ENCODE data around the gene AFAP1L1. TPM values are rescaled to one million over a fixed set of nuclear protein-coding genes. Genes with fewer than 3 reads are reported as not detected.

Gene AFAP1L1
- total and polyA plus RNA-seq, 5 donors: 26.2 to 59.7 (median 40.3) TPM

- intact Hi-C loops (cut with DNase I): loop anchor here in 1 of 4 donors (5.0 kb wide), 1 partner anchor 52 kb away; no protein-coding TSS in a partner anchor
- no peak overlapping the region for H3K27ac ChIP-seq (ENCODE audit: low read length)
- peaks cover 5% of the 10 kb centered on the region for H3K4me1 ChIP-seq (ENCODE audit: control insufficient read depth, insufficient read depth, low read length)
These were observed 44.1 kb downstream of the AFAP1L1 start for GRCh38 chr5:149315753-149316152.

DNA sequence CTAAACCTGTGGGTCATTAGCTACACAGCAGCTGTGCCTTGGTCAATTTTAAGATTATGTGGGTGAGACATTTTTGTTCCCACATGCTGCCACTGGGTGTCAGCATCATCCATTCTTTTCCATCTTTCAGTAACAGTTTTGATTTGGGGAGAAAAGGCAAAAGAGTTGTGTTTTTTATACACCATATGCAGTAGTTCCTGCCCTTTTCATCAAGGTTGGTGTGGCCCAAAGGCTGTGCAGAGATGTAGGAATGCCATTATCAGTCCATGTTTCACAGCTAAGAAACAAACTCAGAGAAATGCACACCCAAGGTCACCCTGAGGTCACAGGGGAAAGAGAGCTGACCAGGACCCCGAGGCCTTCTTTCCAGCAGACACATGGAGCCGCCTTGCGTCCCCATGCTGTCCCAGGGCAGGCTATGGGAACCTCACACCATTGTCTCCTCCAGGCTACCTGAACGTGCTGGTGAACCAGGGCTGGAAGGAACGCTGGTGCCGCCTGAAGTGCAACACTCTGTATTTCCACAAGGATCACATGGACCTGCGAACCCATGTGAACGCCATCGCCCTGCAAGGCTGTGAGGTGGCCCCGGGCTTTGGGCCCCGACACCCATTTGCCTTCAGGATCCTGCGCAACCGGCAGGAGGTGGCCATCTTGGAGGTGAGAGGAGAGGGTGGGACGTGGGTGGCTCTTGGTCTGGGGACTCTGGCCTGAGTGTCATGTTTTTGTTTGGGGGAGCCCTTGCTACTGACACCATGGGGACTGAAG lies 45.8 kb downstream of the AFAP1L1 start:
- ATAC-seq (no peak), DNase-seq (no peak)
- intact Hi-C loops (cut with DNase I): loop anchor here in 1 of 4 donors (5.0 kb wide), 1 partner anchor 50 kb away; no protein-coding TSS in a partner anchor
- WGBS: 81% methylated on average over 14 of the region's 14 CpGs
- Histone ChIP-seq H3K4me3 (ENCODE audit: low read length) (no peak overlapping the region), H3K4me1 (ENCODE audit: control insufficient read depth, insufficient read depth, low read length) (peaks cover 5% of the 10 kb centered on the region), H3K9me3 (ENCODE audit: control insufficient read depth, low read length) (no peaks in the 10 kb centered on the region), H3K27ac (ENCODE audit: low read length) (peak overlapping the region; percentile 15), H3K27me3 (ENCODE audit: control insufficient read depth, insufficient read depth) (no peaks in the 10 kb centered on the region)

More at GRCh38 chr5:149315753-149316152, 44.1 kb downstream of the AFAP1L1 start:
- ATAC-seq (no peak), DNase-seq (no peak)
- Histone ChIP-seq H3K27me3 (ENCODE audit: control insufficient read depth, insufficient read depth) (no peaks in the 10 kb centered on the region), H3K4me3 (ENCODE audit: low read length) (no peak overlapping the region), H3K9me3 (ENCODE audit: control insufficient read depth, low read length) (no peaks in the 10 kb centered on the region)
- 89% methylated on average over 6 of the region's 6 CpGs for WGBS

DNA sequence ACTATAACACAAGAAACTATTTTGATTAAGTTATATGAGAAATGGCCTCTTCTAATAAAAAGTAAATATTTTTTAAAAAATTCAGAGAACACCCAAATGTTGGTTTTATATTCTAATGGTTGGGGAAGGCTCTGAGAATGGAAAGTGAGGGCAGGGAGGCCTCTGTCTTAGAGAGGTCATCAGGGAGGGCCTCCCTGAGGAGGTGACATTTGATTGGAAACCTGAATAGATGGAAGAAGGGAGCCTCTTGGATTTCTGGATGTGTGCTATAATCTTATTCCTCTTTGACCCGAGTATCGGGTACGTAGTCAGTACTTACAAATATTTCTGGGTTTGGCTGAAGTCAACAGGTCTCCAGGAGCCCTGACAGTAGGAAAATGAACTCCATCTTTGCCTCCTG lies 47.5 kb downstream of the AFAP1L1 start:
- Histone ChIP-seq H3K4me3 (ENCODE audit: low read length) (no peak overlapping the region), H3K4me1 (ENCODE audit: control insufficient read depth, insufficient read depth, low read length) (peaks cover 5% of the 10 kb centered on the region), H3K9me3 (ENCODE audit: control insufficient read depth, low read length) (no peaks in the 10 kb centered on the region), H3K27me3 (ENCODE audit: control insufficient read depth, insufficient read depth) (no peaks in the 10 kb centered on the region), H3K27ac (ENCODE audit: low read length) (no peak overlapping the region)
- intact Hi-C loops (cut with DNase I): loop anchor here in 1 of 4 donors (5.0 kb wide), 1 partner anchor 48 kb away; no protein-coding TSS in a partner anchor
- ATAC-seq: no peak
- DNase-seq: no peak
- 94% methylated on average over 3 of the region's 3 CpGs for WGBS

- Histone ChIP-seq H3K9me3 (ENCODE audit: control insufficient read depth, low read length) (no peaks in the 10 kb centered on the region), H3K27me3 (ENCODE audit: control insufficient read depth, insufficient read depth) (no peaks in the 10 kb centered on the region), H3K4me1 (ENCODE audit: control insufficient read depth, insufficient read depth, low read length) (peaks cover 5% of the 10 kb centered on the region), H3K4me3 (ENCODE audit: low read length) (no peak overlapping the region), H3K27ac (ENCODE audit: low read length) (peak overlapping the region; percentile 73)
- DNase-seq: peak; percentile 90 to 97 (median 95)
- peak; percentile 87 to 89 for ATAC-seq
- 24% methylated on average over 4 of the region's 4 CpGs for WGBS
- intact Hi-C loops (cut with DNase I): no loop called here
These were observed 49.2 kb downstream of the AFAP1L1 start for GRCh38 chr5:149320791-149321330.

GRCh38 chr5:149322518-149322917 lies 50.9 kb downstream of the AFAP1L1 start:
- Histone ChIP-seq H3K9me3 (ENCODE audit: control insufficient read depth, low read length) (no peaks in the 10 kb centered on the region), H3K27ac (ENCODE audit: low read length) (no peak overlapping the region), H3K27me3 (ENCODE audit: control insufficient read depth, insufficient read depth) (no peaks in the 10 kb centered on the region), H3K4me1 (ENCODE audit: control insufficient read depth, insufficient read depth, low read length) (peaks cover 5% of the 10 kb centered on the region), H3K4me3 (ENCODE audit: low read length) (no peak overlapping the region)
- no peak for DNase-seq
- intact Hi-C loops (cut with DNase I): no loop called here
- WGBS: 80% methylated on average over 12 of the region's 12 CpGs
- no peak for ATAC-seq

DNA sequence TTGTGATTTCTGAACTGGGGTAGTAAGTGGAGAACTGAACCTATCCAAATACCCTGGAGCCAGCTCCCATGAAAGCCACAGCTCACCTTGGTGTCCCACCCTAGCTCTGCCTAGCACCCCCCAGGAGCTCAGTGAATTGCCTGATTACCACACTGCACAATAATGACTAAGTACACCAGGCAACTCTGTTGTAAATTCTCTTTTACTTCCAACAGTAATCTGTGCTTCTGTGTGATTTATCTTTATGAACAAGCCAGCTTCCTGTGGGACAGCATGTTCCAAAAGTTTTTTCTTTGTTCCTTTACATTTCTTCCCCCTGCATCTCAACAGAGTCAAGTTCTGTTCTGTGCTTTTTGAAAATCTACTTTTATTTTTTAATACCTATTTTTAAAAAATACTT lies 51.6 kb downstream of the AFAP1L1 start:
- Histone ChIP-seq H3K27ac (ENCODE audit: low read length) (no peak overlapping the region), H3K9me3 (ENCODE audit: control insufficient read depth, low read length) (no peaks in the 10 kb centered on the region), H3K27me3 (ENCODE audit: control insufficient read depth, insufficient read depth) (no peaks in the 10 kb centered on the region), H3K4me3 (ENCODE audit: low read length) (no peak overlapping the region), H3K4me1 (ENCODE audit: control insufficient read depth, insufficient read depth, low read length) (peaks cover 5% of the 10 kb centered on the region)
- no peak for DNase-seq
- peak; percentile 56 to 70 for ATAC-seq
- intact Hi-C loops (cut with DNase I): no loop called here

DNA sequence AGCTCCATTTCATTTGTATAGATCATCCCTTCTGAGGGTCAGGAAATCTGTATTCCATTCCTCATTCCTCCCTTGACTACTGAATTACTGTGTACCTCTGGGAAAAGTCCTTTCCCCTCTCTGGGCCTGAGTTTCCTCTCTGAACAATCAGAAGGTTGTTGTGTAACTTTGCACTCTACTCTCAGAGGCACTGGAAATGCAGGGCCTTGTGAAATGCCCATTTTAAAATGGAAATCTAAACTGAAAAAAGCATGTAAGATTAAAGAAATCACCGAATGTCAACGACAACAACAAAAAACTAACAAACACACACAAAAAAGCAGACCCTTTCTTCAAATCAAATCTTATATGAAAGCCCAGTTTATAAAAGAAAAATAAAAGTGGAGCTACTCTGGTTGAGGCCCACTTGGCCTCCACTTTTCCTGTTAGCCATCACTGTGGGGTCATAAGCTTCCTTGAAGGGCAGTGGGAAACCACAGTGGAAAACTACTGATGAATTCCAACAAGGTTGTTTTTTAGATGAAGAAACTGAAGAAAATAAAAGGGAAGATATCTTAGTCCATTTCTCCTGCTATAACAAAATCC lies 52.1 kb downstream of the AFAP1L1 start:
- DNase-seq: no peak
- H3K27me3 ChIP-seq (ENCODE audit: control insufficient read depth, insufficient read depth): no peaks in the 10 kb centered on the region
- H3K9me3 ChIP-seq (ENCODE audit: control insufficient read depth, low read length): no peaks in the 10 kb centered on the region
- H3K4me1 ChIP-seq (ENCODE audit: control insufficient read depth, insufficient read depth, low read length): peaks cover 5% of the 10 kb centered on the region
- H3K27ac ChIP-seq (ENCODE audit: low read length): peak overlapping the region; percentile 69
- WGBS: 69% methylated on average over 2 of the region's 2 CpGs
- intact Hi-C loops (cut with DNase I): no loop called here
- H3K4me3 ChIP-seq (ENCODE audit: low read length): no peak overlapping the region
- ATAC-seq: peak in 1 of 2 donors; percentile 72

GRCh38 chr5:149324641-149325040 lies 53.0 kb downstream of the AFAP1L1 start:
- H3K4me1 ChIP-seq (ENCODE audit: control insufficient read depth, insufficient read depth, low read length): peaks cover 5% of the 10 kb centered on the region
- no peak for ATAC-seq
- 81% methylated on average over 2 of the region's 2 CpGs for WGBS

DNA sequence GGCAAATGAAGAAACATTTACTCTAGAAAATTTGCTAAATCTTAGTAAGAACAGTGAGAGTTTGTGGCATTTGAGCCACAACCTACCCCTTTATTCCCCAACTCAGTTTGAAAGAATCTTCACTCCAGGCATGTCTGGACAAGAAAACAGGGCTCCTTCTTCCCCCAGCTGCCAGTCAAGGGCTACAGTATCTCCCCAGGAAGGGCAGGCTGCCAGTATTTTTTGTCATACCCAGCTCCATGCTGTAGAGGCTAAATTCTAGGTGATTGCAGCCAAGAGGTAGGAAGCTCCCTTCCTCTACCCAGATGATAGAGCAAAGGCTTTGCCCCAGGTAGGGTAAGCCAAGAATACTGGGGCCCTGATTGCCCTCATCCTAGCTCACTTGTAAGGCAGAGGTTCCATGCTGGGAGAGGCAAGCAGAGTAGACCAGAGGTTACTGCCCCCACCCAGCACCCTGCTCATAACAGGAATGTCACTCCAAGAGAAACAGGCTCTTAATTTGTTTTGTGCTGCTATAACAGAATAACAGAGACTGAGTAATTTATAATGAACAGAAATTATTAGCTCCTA lies 53.6 kb downstream of the AFAP1L1 start:
- intact Hi-C loops (cut with DNase I): no loop called here
- Histone ChIP-seq H3K27ac (ENCODE audit: low read length) (peak overlapping the region; percentile 23), H3K4me1 (ENCODE audit: control insufficient read depth, insufficient read depth, low read length) (peaks cover 5% of the 10 kb centered on the region), H3K4me3 (ENCODE audit: low read length) (no peak overlapping the region), H3K27me3 (ENCODE audit: control insufficient read depth, insufficient read depth) (no peaks in the 10 kb centered on the region), H3K9me3 (ENCODE audit: control insufficient read depth, low read length) (no peaks in the 10 kb centered on the region)
- no peak for ATAC-seq
- DNase-seq: no peak

More at GRCh38 chr5:149324641-149325040, 53.0 kb downstream of the AFAP1L1 start:
- no peak for DNase-seq
- Histone ChIP-seq H3K4me3 (ENCODE audit: low read length) (no peak overlapping the region), H3K27ac (ENCODE audit: low read length) (no peak overlapping the region), H3K27me3 (ENCODE audit: control insufficient read depth, insufficient read depth) (no peaks in the 10 kb centered on the region), H3K9me3 (ENCODE audit: control insufficient read depth, low read length) (no peaks in the 10 kb centered on the region)
- intact Hi-C loops (cut with DNase I): no loop called here

GRCh38 chr5:149325894-149326293 lies 54.2 kb downstream of the AFAP1L1 start:
- H3K4me1 ChIP-seq (ENCODE audit: control insufficient read depth, insufficient read depth, low read length): no peaks in the 10 kb centered on the region
- H3K4me3 ChIP-seq (ENCODE audit: low read length): no peak overlapping the region
- no peak overlapping the region for H3K27ac ChIP-seq (ENCODE audit: low read length)
- no peak for DNase-seq
- intact Hi-C loops (cut with DNase I): no loop called here
- H3K9me3 ChIP-seq (ENCODE audit: control insufficient read depth, low read length): no peaks in the 10 kb centered on the region
- 91% methylated on average over 5 of the region's 5 CpGs for WGBS
- H3K27me3 ChIP-seq (ENCODE audit: control insufficient read depth, insufficient read depth): no peaks in the 10 kb centered on the region
- ATAC-seq: no peak

DNA sequence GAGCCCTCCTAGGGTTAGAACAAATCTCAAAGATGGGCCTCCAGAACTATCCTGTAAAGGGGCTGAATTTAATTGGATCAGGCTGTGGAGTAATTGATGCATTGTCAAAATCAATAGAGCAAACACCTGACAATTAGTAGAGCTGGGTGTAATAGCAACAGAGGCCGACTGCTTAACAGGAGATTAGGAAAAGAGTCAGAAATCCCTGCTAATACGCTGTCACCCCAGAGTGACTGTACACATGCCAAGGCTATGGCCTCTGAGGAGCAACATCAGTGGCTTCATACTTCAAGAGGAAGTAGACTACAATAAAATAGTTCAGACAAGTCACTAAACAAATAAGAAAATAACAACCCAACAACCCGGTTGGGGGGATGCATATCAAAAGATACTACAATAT lies 55.0 kb downstream of the AFAP1L1 start:
- intact Hi-C loops (cut with DNase I): no loop called here
- H3K27me3 ChIP-seq (ENCODE audit: control insufficient read depth, insufficient read depth): no peaks in the 10 kb centered on the region
- WGBS: 79% methylated on average over 3 of the region's 3 CpGs
- H3K27ac ChIP-seq (ENCODE audit: low read length): no peak overlapping the region
- ATAC-seq (no peak), DNase-seq (no peak)
- H3K4me3 ChIP-seq (ENCODE audit: low read length): no peak overlapping the region
- no peaks in the 10 kb centered on the region for H3K9me3 ChIP-seq (ENCODE audit: control insufficient read depth, low read length)
- H3K4me1 ChIP-seq (ENCODE audit: control insufficient read depth, insufficient read depth, low read length): no peaks in the 10 kb centered on the region

Data from right cardiac atrium (tissue), 5 donors.